HepG2 (cell line): ENCODE results near the gene SBK2. TPM values are rescaled to one million over a fixed set of nuclear protein-coding genes. Genes with fewer than 3 reads are reported as not detected.

Experiments used
- ATF7-NPFF ChIP-seq: sonication (generic); formaldehyde crosslinking; IDR thresholded peaks from 2 replicates; pipeline ENCODE4 v1.8.1; 2023; ENCODE audit warnings: mild to moderate bottlenecking, low read depth, missing genetic modification reagents, moderate library complexity
- DBP ChIP-seq: sonication (generic); formaldehyde crosslinking; IDR thresholded peaks from 2 replicates; pipeline ENCODE4 v1.4.0; 2020; ENCODE audit warnings: missing genetic modification reagents; ENCODE audit errors: not compliant biosample characterization
- FOXC1 ChIP-seq: sonication (generic); formaldehyde crosslinking; IDR thresholded peaks from 2 replicates; pipeline ENCODE4 v1.8.0; 2022; ENCODE audit warnings: mild to moderate bottlenecking, missing genetic modification reagents, borderline replicate concordance
- NFE2L2 ChIP-seq: fragments of 150-350 bp; IDR thresholded peaks from 2 replicates; pipeline ENCODE4 v1.6.1; 2014; ENCODE audit warnings: low read length
- SKIL ChIP-seq: sonication (generic); formaldehyde crosslinking; IDR thresholded peaks from 2 replicates; pipeline ENCODE4 v1.8.0; 2022; ENCODE audit warnings: missing genetic modification reagents, mild to moderate bottlenecking, moderate library complexity, borderline replicate concordance
- SRSF1 ChIP-seq: fragments of 200-400 bp; formaldehyde crosslinking; optimal IDR thresholded peaks from 2 replicates; pipeline ENCODE3; 2017; ENCODE audit warnings: mild to moderate bottlenecking, low read depth, low read length, moderate library complexity
- TRIM22 ChIP-seq: fragments of 450-650 bp; IDR thresholded peaks from 2 replicates; pipeline ENCODE4 v1.6.1; 2017
- ZNF318 ChIP-seq: sonication (generic); formaldehyde crosslinking; IDR thresholded peaks from 2 replicates; pipeline ENCODE4 v1.4.0; 2020; ENCODE audit warnings: mild to moderate bottlenecking, missing genetic modification reagents
- ZNF547 ChIP-seq: sonication (generic); formaldehyde crosslinking; IDR thresholded peaks from 2 replicates; pipeline ENCODE4 v1.5.1; 2020; ENCODE audit warnings: mild to moderate bottlenecking, missing genetic modification reagents
- ZNF672 ChIP-seq: sonication (generic); formaldehyde crosslinking; IDR thresholded peaks from 2 replicates; pipeline ENCODE4 v1.8.1; 2022; ENCODE audit warnings: missing genetic modification reagents
- ZSCAN21 ChIP-seq: sonication (generic); formaldehyde crosslinking; IDR thresholded peaks from 2 replicates; pipeline ENCODE4 v1.8.0; 2022; ENCODE audit warnings: mild to moderate bottlenecking, missing genetic modification reagents, moderate library complexity, borderline replicate concordance
- ZUFSP ChIP-seq: sonication (generic); formaldehyde crosslinking; IDR thresholded peaks from 2 replicates; pipeline ENCODE4 v1.9.0; 2021; ENCODE audit warnings: missing genetic modification reagents, mild to moderate bottlenecking, borderline replicate concordance
- polyA plus RNA-seq, 8 experiments: library from polyadenylated mRNA; depleted of rRNA in 3 of 8; stranded (reverse) in 7 of 8; unstranded in 1 of 8; fragments of >200 nt; fragmentation: Illumina TruSeq in 4 of 8; extraction: Trizol in 4 of 8; gene quantifications; 2 replicates each; pipeline versions ENCODE4 v1.2.1 to v1.2.3, GENCODE V29; 2011 to 2016; ENCODE audit warnings: low read depth in 4 of 8, missing spikeins in 1 of 8, mixed read lengths in 1 of 8; ENCODE audit not compliant: insufficient read depth in 1 of 8
- total RNA-seq, 5 experiments: library from RNA; depleted of rRNA; stranded (reverse); fragments of >200 nt; fragmentation: Illumina TruSeq; extraction: Trizol; gene quantifications; 2 replicates each; pipeline ENCODE4 v1.2.3, GENCODE V29; 2016; ENCODE audit warnings: low read depth in 1 of 5

Gene SBK2
- total and polyA plus RNA-seq, 2 of the 13 experiments (the other 11 are each of a cell fraction or from before 2014, with no cell fraction given), result 0.24 TPM; not detected in 1

GRCh38 chr19:55544776-55545439, 8.0 kb upstream of the SBK2 start (continued):
- TF ChIP-seq SRSF1 (no peak), NFE2L2 (no peak), ZUFSP (CRISPR knock-in tag) (no peak), DBP (no peak), ZNF547 (CRISPR knock-in tag) (no peak), SKIL (no peak), ZSCAN21 (CRISPR knock-in tag) (no peak), ZNF672 (CRISPR knock-in tag) (no peak), TRIM22 (no peak), ATF7-NPFF (CRISPR knock-in tag) (no peak), ZNF318 (CRISPR knock-in tag) (no peak), FOXC1 (no peak)
